GM13977 (cell line): ENCODE data around the gene CHST11.
"Not testable (repeated sequence)": the region's sequence is repeated elsewhere in the genome, so short reads cannot be mapped to it uniquely, and the experiment has no call there.

ENCODE experiments used
- DNase-seq: peaks from one replicate; pipeline ENCODE4 v3.0.0; 2012; ENCODE audit warnings: low spot score
- CTCF ChIP-seq: IDR thresholded peaks from 2 replicates; pipeline ENCODE4 v1.5.1; 2012; ENCODE audit warnings: mild to moderate bottlenecking, control low read depth; ENCODE audit not compliant: insufficient read depth; ENCODE audit errors: extremely low read depth, missing control alignments
- in situ Hi-C: fragments of 300-500 bp; cut with MboI; formaldehyde crosslinking; loops from one replicate; pipeline ENCODE4 v1.12.0; 2022; ENCODE audit warnings: low sequenced_read_pairs, low pct_unique_long_range_greater_than_20kb, mixed read lengths, inconsistent platforms; ENCODE audit not compliant: unreplicated experiment

CHST11 gene

GRCh38 chr12:104609445-104609844, 152.7 kb downstream of the CHST11 start:
- no peak for DNase-seq
- in situ Hi-C loops, result no loop called here

GRCh38 chr12:104610513-104611235, 153.9 kb downstream of the CHST11 start:
- no peak for TF ChIP-seq CTCF
- in situ Hi-C loops, result no loop called here
- no peak for DNase-seq

More at GRCh38 chr12:104609445-104609844, 152.7 kb downstream of the CHST11 start:
- no peak for TF ChIP-seq CTCF

- DNase-seq, result no peak
- no peak for TF ChIP-seq CTCF
- in situ Hi-C loops, result no loop called here
These were observed 154.9 kb downstream of the CHST11 start for GRCh38 chr12:104611671-104612070.

- DNase-seq, in situ Hi-C loops: not testable (repeated sequence)
These were observed 156.6 kb downstream of the CHST11 start for GRCh38 chr12:104613372-104613771.

- TF ChIP-seq CTCF, result no peak
- no peak for DNase-seq
- in situ Hi-C loops, result no loop called here
These were observed 158.4 kb downstream of the CHST11 start for GRCh38 chr12:104615048-104615561.

- DNase-seq, result no peak
- TF ChIP-seq CTCF, result no peak
- in situ Hi-C loops, result no loop called here
These were observed 161.9 kb downstream of the CHST11 start for GRCh38 chr12:104618691-104619090.

GRCh38 chr12:104619305-104619704, 162.6 kb downstream of the CHST11 start:
- in situ Hi-C loops, result no loop called here
- no peak for TF ChIP-seq CTCF
- DNase-seq, result no peak
